Parathyroid adenoma (tissue), 2 donors: ENCODE data around the gene LIMS1.
"Not testable (repeated sequence)": the region's sequence is repeated elsewhere in the genome, so short reads cannot be mapped to it uniquely, and the experiment has no call there.

Experiments used
- H2AFZ ChIP-seq: fragments of 300-600 bp; sonication (generic); one replicate; pipeline ENCODE4 v1.7.0; 2017; ENCODE audit warnings: antibody characterized with exemption, mild to moderate bottlenecking
- H3K27ac ChIP-seq: fragments of 300-600 bp; sonication (generic); one replicate; pipeline ENCODE4 v1.7.0; 2017
- H3K27me3 ChIP-seq: fragments of 300-600 bp; sonication (generic); one replicate; pipeline ENCODE4 v1.7.0; 2017; ENCODE audit warnings: low read length; ENCODE audit not compliant: control insufficient read depth, insufficient read depth
- H3K36me3 ChIP-seq: fragments of 300-600 bp; sonication (generic); one replicate; pipeline ENCODE4 v1.7.0; 2017; ENCODE audit warnings: low read length; ENCODE audit not compliant: control insufficient read depth, insufficient read depth
- H3K4me1 ChIP-seq: fragments of 300-600 bp; sonication (generic); one replicate; pipeline ENCODE4 v1.7.0; 2017; ENCODE audit warnings: control low read depth
- H3K4me2 ChIP-seq: fragments of 300-600 bp; sonication (generic); one replicate; pipeline ENCODE4 v1.7.0; 2017; ENCODE audit warnings: low read length
- H3K4me3 ChIP-seq: fragments of 300-600 bp; sonication (generic); one replicate; pipeline ENCODE4 v1.7.0; 2017; ENCODE audit warnings: low read depth, low read length
- H3K79me2 ChIP-seq: fragments of 300-600 bp; sonication (generic); one replicate; pipeline ENCODE4 v1.7.0; 2017; ENCODE audit warnings: control low read depth
- H3K9ac ChIP-seq: fragments of 300-600 bp; sonication (generic); one replicate; pipeline ENCODE4 v1.7.0; 2017; ENCODE audit warnings: mild to moderate bottlenecking
- H3K9me3 ChIP-seq: fragments of 300-600 bp; sonication (generic); one replicate; pipeline ENCODE4 v1.7.0; 2017; ENCODE audit warnings: low read length; ENCODE audit not compliant: control insufficient read depth
- donor health status: primary hyperparathyroidism.

The LIMS1 gene

GRCh38 chr2:108664089-108664488 is 129.8 kb downstream of the LIMS1 start:
- H3K36me3 ChIP-seq, H3K79me2 ChIP-seq: not testable (repeated sequence)

GRCh38 chr2:108664979-108665378 is 130.7 kb downstream of the LIMS1 start:
- not testable (repeated sequence) for H2AFZ ChIP-seq, H3K9me3 ChIP-seq, H3K27ac ChIP-seq, H3K36me3 ChIP-seq, H3K4me3 ChIP-seq, H3K4me1 ChIP-seq, H3K4me2 ChIP-seq, H3K27me3 ChIP-seq, H3K9ac ChIP-seq, H3K79me2 ChIP-seq

More at GRCh38 chr2:108664089-108664488, 129.8 kb downstream of the LIMS1 start:
- not testable (repeated sequence) for H2AFZ ChIP-seq, H3K4me2 ChIP-seq, H3K27ac ChIP-seq, H3K4me3 ChIP-seq, H3K9me3 ChIP-seq, H3K27me3 ChIP-seq, H3K9ac ChIP-seq, H3K4me1 ChIP-seq

GRCh38 chr2:108665975-108666374 is 131.7 kb downstream of the LIMS1 start:
- H3K79me2 ChIP-seq, H3K27ac ChIP-seq, H2AFZ ChIP-seq, H3K27me3 ChIP-seq, H3K36me3 ChIP-seq, H3K9me3 ChIP-seq, H3K4me1 ChIP-seq, H3K4me2 ChIP-seq, H3K4me3 ChIP-seq, H3K9ac ChIP-seq: not testable (repeated sequence)

- H3K36me3 ChIP-seq, H3K27me3 ChIP-seq, H3K4me3 ChIP-seq, H3K27ac ChIP-seq, H3K9ac ChIP-seq, H3K9me3 ChIP-seq, H3K4me1 ChIP-seq, H2AFZ ChIP-seq, H3K4me2 ChIP-seq, H3K79me2 ChIP-seq: not testable (repeated sequence)
Observed at GRCh38 chr2:108667140-108667539, 132.9 kb downstream of the LIMS1 start.

GRCh38 chr2:108670282-108670681 is 136.0 kb downstream of the LIMS1 start:
- H3K79me2 ChIP-seq, H3K4me2 ChIP-seq, H2AFZ ChIP-seq, H3K9me3 ChIP-seq, H3K4me3 ChIP-seq, H3K27ac ChIP-seq, H3K27me3 ChIP-seq, H3K4me1 ChIP-seq, H3K36me3 ChIP-seq, H3K9ac ChIP-seq: not testable (repeated sequence)

GRCh38 chr2:108672200-108672805 is 138.0 kb downstream of the LIMS1 start:
- H3K4me2 ChIP-seq, H3K9ac ChIP-seq, H3K79me2 ChIP-seq, H3K27ac ChIP-seq, H3K4me3 ChIP-seq, H3K9me3 ChIP-seq, H2AFZ ChIP-seq, H3K4me1 ChIP-seq, H3K27me3 ChIP-seq, H3K36me3 ChIP-seq: not testable (repeated sequence)

GRCh38 chr2:108676522-108676921 is 142.3 kb downstream of the LIMS1 start:
- not testable (repeated sequence) for H2AFZ ChIP-seq, H3K9ac ChIP-seq, H3K27ac ChIP-seq, H3K4me2 ChIP-seq, H3K36me3 ChIP-seq, H3K4me1 ChIP-seq, H3K4me3 ChIP-seq, H3K27me3 ChIP-seq, H3K9me3 ChIP-seq, H3K79me2 ChIP-seq

- H3K4me2 ChIP-seq, H3K79me2 ChIP-seq, H3K27me3 ChIP-seq, H3K4me3 ChIP-seq, H3K9me3 ChIP-seq, H3K9ac ChIP-seq, H3K4me1 ChIP-seq, H3K36me3 ChIP-seq, H3K27ac ChIP-seq, H2AFZ ChIP-seq: not testable (repeated sequence)
Observed at GRCh38 chr2:108677239-108677744, 143.0 kb downstream of the LIMS1 start.

- H3K27ac ChIP-seq, H3K9ac ChIP-seq, H3K9me3 ChIP-seq, H3K36me3 ChIP-seq, H3K27me3 ChIP-seq, H3K4me2 ChIP-seq, H3K4me1 ChIP-seq, H3K4me3 ChIP-seq, H3K79me2 ChIP-seq, H2AFZ ChIP-seq: not testable (repeated sequence)
Observed at GRCh38 chr2:108678198-108678651, 144.0 kb downstream of the LIMS1 start.

GRCh38 chr2:108680805-108681204 is 146.5 kb downstream of the LIMS1 start:
- H3K27me3 ChIP-seq, H3K79me2 ChIP-seq, H3K27ac ChIP-seq, H3K9ac ChIP-seq, H3K4me1 ChIP-seq, H3K4me2 ChIP-seq, H3K4me3 ChIP-seq, H3K36me3 ChIP-seq, H3K9me3 ChIP-seq, H2AFZ ChIP-seq: not testable (repeated sequence)

GRCh38 chr2:108688818-108689756 is 154.8 kb downstream of the LIMS1 start:
- not testable (repeated sequence) for H2AFZ ChIP-seq, H3K4me2 ChIP-seq, H3K36me3 ChIP-seq, H3K4me3 ChIP-seq, H3K9me3 ChIP-seq, H3K79me2 ChIP-seq, H3K4me1 ChIP-seq, H3K27me3 ChIP-seq, H3K27ac ChIP-seq, H3K9ac ChIP-seq
